Small intestine (tissue), 7 donors: ENCODE measurements around the gene GIMAP5. TPM values are rescaled to one million over a fixed set of nuclear protein-coding genes. Genes with fewer than 3 reads are reported as not detected.

Experiments
- DNase-seq, 2 donors: peaks; one replicate each; pipeline versions ENCODE4 v3.0.0 to v3.0.0-alpha.2; 2013
- FAIRE-seq: peaks from 2 replicates; lab custom pipeline; 2012; peaks lifted over from hg19 to GRCh38; lab: Jason Lieb, UNC
- H3K27ac ChIP-seq, 3 donors: one replicate each; pipeline ENCODE4 v1.5.1; 2013; ENCODE audit warnings: low read length in 2 of 3, mild to moderate bottlenecking in 2 of 3, control low read depth in 1 of 3, inconsistent platforms in 1 of 3, low read depth in 1 of 3, moderate library complexity in 1 of 3
- H3K27me3 ChIP-seq, 3 donors: one replicate each; pipeline ENCODE4 v1.6.1; 2013; ENCODE audit warnings: low read length in 3 of 3, inconsistent platforms in 1 of 3; ENCODE audit not compliant: control insufficient read depth in 3 of 3, insufficient read depth in 3 of 3
- H3K36me3 ChIP-seq, 3 donors: one replicate each; pipeline ENCODE4 v1.6.1; 2013; ENCODE audit warnings: low read length in 3 of 3, inconsistent platforms in 1 of 3, low read depth in 1 of 3, mild to moderate bottlenecking in 1 of 3, moderate library complexity in 1 of 3; ENCODE audit not compliant: control insufficient read depth in 3 of 3, insufficient read depth in 2 of 3
- H3K4me1 ChIP-seq, 3 donors: one replicate each; pipeline ENCODE4 v1.6.1; 2013; ENCODE audit warnings: low read length in 2 of 3, inconsistent platforms in 1 of 3, low read depth in 1 of 3, mild to moderate bottlenecking in 1 of 3, moderate library complexity in 1 of 3; ENCODE audit not compliant: control insufficient read depth in 3 of 3, insufficient read depth in 2 of 3
- H3K4me3 ChIP-seq, 3 donors: one replicate each; pipeline ENCODE4 v1.5.1; 2013; ENCODE audit warnings: low read length in 3 of 3, control low read depth in 1 of 3, inconsistent platforms in 1 of 3, low read depth in 1 of 3, mild to moderate bottlenecking in 1 of 3, moderate library complexity in 1 of 3
- H3K9me3 ChIP-seq, 2 donors: one replicate each; pipeline ENCODE4 v1.6.1; 2013; ENCODE audit warnings: low read depth in 1 of 2, low read length in 1 of 2; ENCODE audit not compliant: control insufficient read depth in 2 of 2, insufficient read depth in 1 of 2
- WGBS, 3 donors: extraction: QIAGEN DNeasy Blood & Tissue Kit; methylation state at CpG; one replicate each; pipeline ENCODE4 v1.1.7; 2013; 5-methylcytosine and 5-hydroxymethylcytosine counted together
- polyA plus RNA-seq, 4 donors: library from polyadenylated mRNA; stranded (reverse) in 3 of 4; unstranded in 1 of 4; fragments of 200-250 nt in 3 of 4; fragments of 120-200 nt in 1 of 4; gene quantifications; one replicate each; pipeline versions ENCODE4 v1.2.1 to v1.2.3, GENCODE V29; 2013
- donor health status: healthy with polysubstance abuse.
- donor health status: control.
- donor health status: control.
- donor health status: Bipolar disorder and iron deficiency.
- donor health status: healthy.

GIMAP5 gene
- polyA plus RNA-seq, 4 donors = 3.8 to 29.9 (median 13.9) TPM

GRCh38 chr7:150738092-150738491, 874 bp downstream of the GIMAP5 start:
- H3K27me3 ChIP-seq = peaks cover 0 to 10% (median 0%) of the 10 kb centered on the region in 3 donors
- no peaks in the 10 kb centered on the region for H3K4me1 ChIP-seq
- H3K36me3 ChIP-seq = peaks cover 0 to 1% (median 0%) of the 10 kb centered on the region in 3 donors
- DNase-seq (no peak), FAIRE-seq (no peak)
- H3K4me3 ChIP-seq = peak overlapping the region; percentile 34 to 41 (median 36)
- H3K9me3 ChIP-seq = no peaks in the 10 kb centered on the region
- peak overlapping the region in 2 of 3 donors; percentile 5 to 72 for H3K27ac ChIP-seq
- 55 to 79% (median 64%) methylated on average over 5 of the region's 5 CpGs for WGBS, 3 donors

DNA sequence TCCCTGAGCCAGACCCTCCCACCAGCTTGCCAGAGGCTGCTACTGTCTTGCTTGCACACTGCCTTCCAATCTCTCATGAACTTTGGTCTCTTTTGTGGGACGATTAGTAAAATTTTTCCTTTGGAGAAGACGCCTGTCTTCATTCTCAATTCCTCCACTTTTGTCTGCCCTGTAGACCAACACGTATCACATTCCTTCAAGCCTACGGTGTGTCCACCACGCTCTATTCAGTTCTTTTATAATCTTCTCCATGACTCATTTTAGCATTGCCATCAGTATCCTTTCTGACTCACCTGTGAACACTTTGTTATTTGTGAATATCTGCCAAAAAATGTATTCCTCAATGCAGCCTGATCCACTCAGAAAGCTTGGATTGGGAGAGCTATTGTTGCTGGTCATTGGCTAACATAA, 1.4 kb downstream of the GIMAP5 start:
- 17 to 43% (median 22%) methylated on average over 5 of the region's 5 CpGs for WGBS, 3 donors
- H3K36me3 ChIP-seq = peaks cover 0 to 2% (median 0%) of the 10 kb centered on the region in 3 donors
- peak overlapping the region in 2 of 3 donors; percentile 37 to 72 for H3K27ac ChIP-seq
- no peak for FAIRE-seq
- no peak for DNase-seq
- no peaks in the 10 kb centered on the region for H3K4me1 ChIP-seq
- no peaks in the 10 kb centered on the region for H3K9me3 ChIP-seq
- peaks cover 0 to 10% (median 0%) of the 10 kb centered on the region in 3 donors for H3K27me3 ChIP-seq
- H3K4me3 ChIP-seq = peak overlapping the region; percentile 34 to 41 (median 36)

DNA sequence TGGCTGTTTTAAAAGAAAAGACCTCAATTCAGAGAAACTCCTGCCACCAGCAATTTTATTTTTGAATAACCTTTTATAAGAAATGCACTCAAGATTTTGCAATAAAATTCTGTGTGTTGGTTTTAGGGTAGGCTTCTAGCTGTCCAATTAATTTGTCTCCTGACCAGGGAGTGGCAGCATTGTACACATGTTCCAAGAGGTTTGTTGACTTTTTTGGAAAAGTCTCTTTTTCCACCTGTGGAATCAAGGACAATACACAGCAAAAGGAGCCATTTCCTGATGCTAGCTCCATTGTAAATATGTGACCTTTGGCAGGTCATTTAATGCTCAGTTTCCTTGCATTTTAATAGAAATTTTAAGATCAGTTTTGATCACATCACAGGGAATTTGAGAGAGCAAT, 1.8 kb downstream of the GIMAP5 start:
- Histone ChIP-seq H3K36me3 (peaks cover 0 to 3% (median 0%) of the 10 kb centered on the region in 3 donors), H3K27me3 (peaks cover 0 to 10% (median 0%) of the 10 kb centered on the region in 3 donors), H3K27ac (peak overlapping the region in 1 of 3 donors; percentile 72), H3K4me1 (no peaks in the 10 kb centered on the region), H3K9me3 (no peaks in the 10 kb centered on the region), H3K4me3 (peak overlapping the region in 1 of 3 donors; percentile 41)
- DNase-seq (no peak), FAIRE-seq (no peak)

- Histone ChIP-seq H3K9me3 (no peaks in the 10 kb centered on the region), H3K4me1 (no peaks in the 10 kb centered on the region), H3K36me3 (peaks cover 0 to 4% (median 0%) of the 10 kb centered on the region in 3 donors), H3K27me3 (peaks cover 0 to 10% (median 0%) of the 10 kb centered on the region in 3 donors), H3K27ac (peak overlapping the region in 1 of 3 donors; percentile 61), H3K4me3 (peak overlapping the region in 1 of 3 donors; percentile 14)
- FAIRE-seq (no peak), DNase-seq (no peak)
- WGBS, 3 donors = 54 to 84% (median 70%) methylated on average over 10 of the region's 10 CpGs
These were observed 2.8 kb downstream of the GIMAP5 start for GRCh38 chr7:150740053-150740452.

GRCh38 chr7:150742286-150742968, 5.2 kb downstream of the GIMAP5 start:
- FAIRE-seq = no peak
- Histone ChIP-seq H3K27ac (peak overlapping the region in 1 of 3 donors; percentile 22), H3K4me3 (peak overlapping the region in 1 of 3 donors; percentile 12), H3K4me1 (no peaks in the 10 kb centered on the region), H3K27me3 (peaks cover 0 to 7% (median 0%) of the 10 kb centered on the region in 3 donors), H3K36me3 (peaks cover 0 to 4% (median 0%) of the 10 kb centered on the region in 3 donors), H3K9me3 (peaks cover 0 to 2% of the 10 kb centered on the region in 2 donors)
- WGBS, 3 donors = 64 to 75% (median 75%) methylated on average over 14 of the region's 14 CpGs
- DNase-seq = no peak

DNA sequence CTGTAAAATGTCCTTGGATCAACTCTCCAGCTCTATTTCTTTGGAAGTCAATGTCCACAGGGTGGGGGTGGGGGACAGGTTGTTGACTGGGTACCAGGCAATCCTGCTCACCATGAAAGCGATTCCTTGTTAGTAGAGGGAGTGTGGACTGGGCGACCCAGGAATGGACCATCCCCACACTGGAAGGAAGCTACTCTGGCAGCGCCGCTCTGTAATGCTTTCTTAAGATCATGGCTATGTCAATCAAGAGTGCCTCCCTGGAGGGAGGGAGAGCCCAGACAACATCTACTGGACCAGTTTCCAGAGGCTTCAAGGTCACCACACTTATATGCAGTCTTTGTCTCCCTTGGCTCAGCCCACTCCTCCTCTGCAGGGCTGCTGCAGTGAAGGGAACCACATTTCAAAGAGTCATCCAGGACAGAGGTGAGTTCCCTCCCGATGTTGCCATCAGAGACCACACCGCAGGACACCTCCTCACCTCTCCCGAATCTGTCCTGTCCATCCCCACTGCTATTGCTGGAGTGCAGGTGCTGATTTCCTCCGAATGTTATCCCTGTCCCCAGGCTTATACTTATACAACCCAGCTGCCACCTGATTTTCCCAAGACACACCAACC, 6.9 kb downstream of the GIMAP5 start:
- peaks cover 0 to 4% (median 0%) of the 10 kb centered on the region in 3 donors for H3K36me3 ChIP-seq
- 75 to 81% (median 77%) methylated on average over 8 of the region's 8 CpGs for WGBS, 3 donors
- no peak for DNase-seq
- peaks cover 0 to 2% of the 10 kb centered on the region in 2 donors for H3K9me3 ChIP-seq
- no peak overlapping the region for H3K4me3 ChIP-seq
- no peaks in the 10 kb centered on the region for H3K4me1 ChIP-seq
- H3K27ac ChIP-seq = peak overlapping the region in 1 of 3 donors; percentile 46
- H3K27me3 ChIP-seq = peaks cover 0 to 2% (median 0%) of the 10 kb centered on the region in 3 donors
- FAIRE-seq = no peak

- Histone ChIP-seq H3K27me3 (peaks cover 0 to 1% (median 0%) of the 10 kb centered on the region in 3 donors), H3K9me3 (peaks cover 0 to 2% of the 10 kb centered on the region in 2 donors), H3K36me3 (peaks cover 0 to 4% (median 0%) of the 10 kb centered on the region in 3 donors), H3K4me3 (no peak overlapping the region), H3K4me1 (no peaks in the 10 kb centered on the region), H3K27ac (peak overlapping the region in 1 of 3 donors; percentile 14)
- FAIRE-seq (no peak), DNase-seq (no peak)
- WGBS, 3 donors = 72 to 79% (median 76%) methylated on average over 5 of the region's 5 CpGs
These were observed 7.9 kb downstream of the GIMAP5 start for GRCh38 chr7:150745086-150745485.

- no peak overlapping the region for H3K4me3 ChIP-seq
- H3K4me1 ChIP-seq = no peaks in the 10 kb centered on the region
- H3K27me3 ChIP-seq = no peaks in the 10 kb centered on the region
- H3K9me3 ChIP-seq = peaks cover 0 to 2% of the 10 kb centered on the region in 2 donors
- no peak overlapping the region for H3K27ac ChIP-seq
- WGBS, 3 donors = 61 to 95% (median 69%) methylated on average over 3 of the region's 3 CpGs
- peaks cover 0 to 4% (median 0%) of the 10 kb centered on the region in 3 donors for H3K36me3 ChIP-seq
- no peak for DNase-seq
- no peak for FAIRE-seq
These were observed 8.7 kb downstream of the GIMAP5 start for GRCh38 chr7:150745876-150746275.
